Activated CD8-positive, alpha-beta memory T cell treated with anti-CD3 and anti-CD28 coated beads, Interleukin-2, amount 10 ng/mL, durations not matched to agents 7 days and 5 days (primary cell): ENCODE data around the gene GSG1. TPM values are rescaled to one million over a fixed set of nuclear protein-coding genes. Genes with fewer than 3 reads are reported as not detected.
"Not testable (repeated sequence)": the region's sequence is repeated elsewhere in the genome, so short reads cannot be mapped to it uniquely, and the experiment has no call there.

Experiments used
- ATAC-seq: fragments of 150-1000 bp; cut with Tn5 transposase; one replicate; pipeline ENCODE4 v1.10.0; 2021; ENCODE audit warnings: moderate library complexity
- CTCF ChIA-PET: fragments of 350-600 bp; sonication (Branson Sonifier 250); formaldehyde crosslinking; loops from one replicate; lab custom pipeline; 2021; ENCODE audit warnings: antibody characterized with exemption; lab: Charles Lee
- DNase-seq: peaks from one replicate; pipeline ENCODE4 v3.0.0-alpha.2; 2020
- H3K27ac Mint-ChIP-seq: one replicate; pipeline ENCODE4 v1.8.0; 2021; ENCODE audit warnings: mild to moderate bottlenecking, mixed read lengths
- H3K27me3 Mint-ChIP-seq: one replicate; pipeline ENCODE4 v1.8.0; 2021; ENCODE audit warnings: mixed read lengths
- H3K36me3 Mint-ChIP-seq: one replicate; pipeline ENCODE4 v1.8.0; 2021; ENCODE audit warnings: mild to moderate bottlenecking, mixed read lengths
- H3K4me1 Mint-ChIP-seq: one replicate; pipeline ENCODE4 v1.8.0; 2021; ENCODE audit warnings: mixed read lengths
- H3K4me3 Mint-ChIP-seq: one replicate; pipeline ENCODE4 v1.8.0; 2021; ENCODE audit warnings: mild to moderate bottlenecking, moderate library complexity, mixed read lengths
- H3K9me3 Mint-ChIP-seq: one replicate; pipeline ENCODE4 v1.8.0; 2022; ENCODE audit warnings: low read depth, mixed read lengths
- total RNA-seq, 2 experiments: library from RNA; stranded (reverse); gene quantifications; one replicate each; pipeline ENCODE4 v1.2.3, GENCODE V29; 2021

Gene GSG1
- total RNA-seq, 2 experiments from 2014 or later, result not detected

DNA sequence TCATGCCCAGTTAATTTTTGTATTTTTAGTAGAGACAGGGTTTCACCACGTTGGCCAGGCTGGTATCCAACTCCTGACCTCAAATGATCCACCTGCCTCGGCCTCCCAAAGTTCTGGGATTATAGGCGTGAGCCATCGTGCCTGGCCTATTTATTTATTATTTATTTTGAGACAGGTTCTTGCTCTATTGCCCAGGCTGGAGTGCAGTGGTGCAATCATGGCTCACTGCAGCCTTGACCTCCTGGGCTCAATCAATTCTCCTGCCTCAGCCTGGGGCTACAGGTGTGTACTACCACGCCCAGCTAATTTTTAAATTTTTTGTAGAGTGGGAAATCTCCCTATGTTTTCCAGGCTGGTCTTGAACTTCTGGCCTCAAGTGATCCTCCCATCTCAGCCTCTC lies 68.1 kb downstream of the GSG1 start:
- not testable (repeated sequence) for H3K4me3 Mint-ChIP-seq, H3K36me3 Mint-ChIP-seq, H3K9me3 Mint-ChIP-seq, ATAC-seq, DNase-seq, H3K4me1 Mint-ChIP-seq, H3K27ac Mint-ChIP-seq
- CTCF ChIA-PET, result interaction anchor here (0.6 to 1.7 kb wide), 4 partner anchors 13 to 207 kb away, joined by 3 read pairs; no protein-coding TSS in a partner anchor
- peaks cover 11% of the 10 kb centered on the region for H3K27me3 Mint-ChIP-seq

Other genes starting within 250 kb of the GSG1 start
- gene GPRC5A, start 212.1 kb downstream of the GSG1 start, total RNA-seq, result not detected
- gene GPRC5D, start 151.5 kb downstream of the GSG1 start, total RNA-seq, result not detected
- 1 to 10 TPM; 8.9 to 9.7 TPM for gene HEBP1, start 103.4 kb downstream of the GSG1 start, total RNA-seq
- 1 to 10 TPM; 4.7 to 5.0 TPM for gene FAM234B, start 59.3 kb downstream of the GSG1 start, total RNA-seq
- 1 to 10 TPM; 6.1 to 8.8 TPM for gene EMP1, start 93.1 kb upstream of the GSG1 start, total RNA-seq